Activated CD4-positive, alpha-beta T cell treated with anti-CD3 and anti-CD28 coated beads, Interleukin-2, amount 10 ng/mL, durations not matched to agents 7 days and 5 days (primary cell): ENCODE results near the gene MICAL3. TPM values are rescaled to one million over a fixed set of nuclear protein-coding genes. Genes with fewer than 3 reads are reported as not detected.
"Not testable (repeated sequence)": the region's sequence is repeated elsewhere in the genome, so short reads cannot be mapped to it uniquely, and the experiment has no call there.

ENCODE experiments used
- CTCF ChIA-PET: fragments of 350-600 bp; sonication (Branson Sonifier 250); formaldehyde crosslinking; loops from one replicate; lab custom pipeline; 2021; ENCODE audit warnings: antibody characterized with exemption; lab: Charles Lee
- POLR2A ChIA-PET: fragments of 350-600 bp; sonication (Branson Sonifier 250); formaldehyde crosslinking; loops from one replicate; lab custom pipeline; 2021; ENCODE audit warnings: antibody characterized with exemption; lab: Charles Lee
- DNase-seq: peaks from one replicate; pipeline ENCODE4 v3.0.0-alpha.2; 2020
- H3K27ac Mint-ChIP-seq: one replicate; pipeline ENCODE4 v1.8.0; 2021; ENCODE audit warnings: mild to moderate bottlenecking, moderate library complexity, mixed read lengths
- H3K27me3 Mint-ChIP-seq: one replicate; pipeline ENCODE4 v1.8.0; 2021; ENCODE audit warnings: mixed read lengths
- H3K36me3 Mint-ChIP-seq: one replicate; pipeline ENCODE4 v1.8.0; 2021; ENCODE audit warnings: low read depth, mixed read lengths
- H3K4me1 Mint-ChIP-seq: one replicate; pipeline ENCODE4 v1.8.0; 2021; ENCODE audit warnings: mixed read lengths
- H3K4me3 Mint-ChIP-seq: one replicate; pipeline ENCODE4 v1.8.0; 2021; ENCODE audit warnings: mild to moderate bottlenecking, moderate library complexity, mixed read lengths
- H3K9me3 Mint-ChIP-seq: one replicate; pipeline ENCODE4 v1.8.0; 2021; ENCODE audit warnings: mixed read lengths
- total RNA-seq, 2 experiments: library from RNA; stranded (reverse); gene quantifications; one replicate each; pipeline ENCODE4 v1.2.3, GENCODE V29; 2021

MICAL3 gene
- total RNA-seq, 2 experiments from 2014 or later, result 19.1 to 21.4 TPM

DNA sequence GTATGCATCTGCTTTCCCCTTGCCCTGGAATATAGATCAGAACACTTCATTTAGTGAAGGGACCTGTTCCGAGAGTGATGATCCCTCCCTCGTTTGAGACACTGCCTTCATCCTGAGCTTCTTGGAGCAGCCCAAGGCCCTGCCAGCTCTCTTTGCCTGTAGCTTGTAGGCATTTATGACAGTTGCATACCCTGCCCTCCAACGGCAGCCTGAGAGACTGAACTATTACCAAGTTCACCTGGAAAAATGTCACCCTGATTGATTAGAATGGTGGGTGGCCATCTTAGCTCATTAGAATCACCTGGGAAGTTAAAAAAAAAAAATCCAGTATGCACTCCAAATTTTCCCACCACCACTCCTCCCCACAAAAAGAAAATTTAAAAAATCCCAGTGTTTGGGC is 1.5 kb downstream of the MICAL3 start:
- DNase-seq, result no peak
- ChIA-PET POLR2A (no interaction called here), CTCF (interaction anchor here (1.2 kb wide), 1 partner anchor 92 kb away, joined by 3 read pairs; no protein-coding TSS in a partner anchor)
- no peaks in the 10 kb centered on the region for H3K36me3 Mint-ChIP-seq
- no peaks in the 10 kb centered on the region for H3K9me3 Mint-ChIP-seq
- H3K27ac Mint-ChIP-seq, result no peak overlapping the region
- H3K27me3 Mint-ChIP-seq, result peaks cover 51% of the 10 kb centered on the region
- peaks cover 11% of the 10 kb centered on the region for H3K4me1 Mint-ChIP-seq
- H3K4me3 Mint-ChIP-seq, result no peak overlapping the region

DNA sequence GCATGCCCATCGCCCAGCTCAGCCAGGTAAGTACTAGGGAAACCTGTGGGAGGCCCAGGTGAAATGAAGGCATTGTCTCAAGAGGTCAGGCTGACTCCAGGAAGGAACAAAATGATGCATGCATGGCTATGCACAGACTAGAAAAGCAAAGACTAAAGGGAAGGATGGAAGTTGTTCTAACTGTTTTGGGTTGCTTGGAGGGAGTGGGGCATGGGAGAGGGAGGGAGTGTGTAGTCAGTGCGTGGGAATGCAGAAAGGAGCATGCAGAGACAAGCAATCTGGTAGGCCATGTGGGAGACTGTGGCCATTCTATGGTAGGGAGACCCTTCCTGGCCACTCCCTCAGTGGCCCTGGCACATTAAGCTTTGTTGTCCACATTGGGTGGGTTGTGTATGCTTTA is 2.9 kb downstream of the MICAL3 start:
- CTCF ChIA-PET, result no interaction called here
- H3K4me3 Mint-ChIP-seq, result no peak overlapping the region
- H3K9me3 Mint-ChIP-seq, result no peaks in the 10 kb centered on the region
- H3K4me1 Mint-ChIP-seq, result peaks cover 11% of the 10 kb centered on the region
- peaks cover 41% of the 10 kb centered on the region for H3K27me3 Mint-ChIP-seq
- POLR2A ChIA-PET, result no interaction called here
- no peak for DNase-seq
- H3K27ac Mint-ChIP-seq, result no peak overlapping the region
- no peaks in the 10 kb centered on the region for H3K36me3 Mint-ChIP-seq

DNA sequence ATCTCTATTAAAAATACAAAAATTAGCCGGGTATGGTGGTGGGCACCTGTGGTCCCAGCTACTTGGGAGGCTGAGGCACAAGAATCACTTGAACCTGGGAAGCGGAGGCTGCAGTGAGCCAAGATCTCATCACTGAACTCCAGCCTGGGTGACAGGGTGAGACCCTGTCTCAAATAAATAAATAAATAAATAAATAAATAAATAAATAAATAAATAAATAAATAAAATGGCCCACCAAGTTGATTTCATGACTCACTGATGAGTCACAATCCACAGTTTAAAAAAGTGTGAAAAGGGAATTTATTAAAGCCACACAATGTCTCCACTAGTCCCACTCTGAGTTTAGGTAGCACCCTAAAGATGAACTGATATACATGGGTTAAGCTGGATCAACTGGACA is 3.6 kb downstream of the MICAL3 start:
- POLR2A ChIA-PET, H3K36me3 Mint-ChIP-seq, DNase-seq, H3K27ac Mint-ChIP-seq, H3K4me3 Mint-ChIP-seq, H3K9me3 Mint-ChIP-seq, CTCF ChIA-PET: not testable (repeated sequence)
- H3K27me3 Mint-ChIP-seq, result peaks cover 36% of the 10 kb centered on the region
- H3K4me1 Mint-ChIP-seq, result peaks cover 11% of the 10 kb centered on the region

- Mint-ChIP-seq H3K4me1 (no peaks in the 10 kb centered on the region), H3K27ac (no peak overlapping the region), H3K4me3 (no peak overlapping the region), H3K27me3 (peaks cover 2% of the 10 kb centered on the region), H3K36me3 (no peaks in the 10 kb centered on the region), H3K9me3 (no peaks in the 10 kb centered on the region)
- ChIA-PET CTCF (interaction anchor here (2.0 kb wide), 1 partner anchor 12 kb away, joined by 4 read pairs; no protein-coding TSS in a partner anchor), POLR2A (no interaction called here)
- no peak for DNase-seq
Measured at GRCh38 chr22:18013947-18014346, 10.4 kb downstream of the MICAL3 start.

GRCh38 chr22:18013436-18013835 is 10.9 kb downstream of the MICAL3 start:
- no peak for DNase-seq
- CTCF ChIA-PET, result interaction anchor here (2.0 kb wide), 1 partner anchor 12 kb away, joined by 4 read pairs; no protein-coding TSS in a partner anchor
- no peaks in the 10 kb centered on the region for H3K36me3 Mint-ChIP-seq
- H3K4me1 Mint-ChIP-seq, result no peaks in the 10 kb centered on the region
- no peak overlapping the region for H3K4me3 Mint-ChIP-seq
- POLR2A ChIA-PET, result no interaction called here
- H3K27ac Mint-ChIP-seq, result no peak overlapping the region
- H3K9me3 Mint-ChIP-seq, result no peaks in the 10 kb centered on the region
- H3K27me3 Mint-ChIP-seq, result peaks cover 2% of the 10 kb centered on the region

DNA sequence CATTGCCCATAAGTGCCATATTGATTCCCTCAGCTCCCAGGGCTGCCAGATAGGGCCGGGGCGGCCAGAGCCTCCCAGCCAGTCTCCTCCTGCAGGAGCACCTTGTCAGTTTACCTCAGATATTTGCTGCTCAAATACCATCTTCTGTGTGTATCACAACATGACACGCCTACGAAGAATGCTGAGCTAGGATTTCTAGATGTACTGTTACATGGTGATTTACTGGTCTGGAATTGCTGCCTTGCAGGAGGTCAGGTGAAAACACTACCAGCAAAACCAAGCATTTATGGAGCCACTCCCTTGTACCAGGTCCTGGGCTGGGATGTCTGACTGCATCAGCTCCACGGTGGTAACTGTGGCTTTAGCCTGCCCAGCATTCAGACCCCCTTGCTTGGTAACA is 11.8 kb downstream of the MICAL3 start:
- DNase-seq, result no peak
- Mint-ChIP-seq H3K4me1 (no peaks in the 10 kb centered on the region), H3K36me3 (no peaks in the 10 kb centered on the region), H3K4me3 (no peak overlapping the region), H3K9me3 (no peaks in the 10 kb centered on the region), H3K27ac (no peak overlapping the region), H3K27me3 (peaks cover 2% of the 10 kb centered on the region)
- ChIA-PET POLR2A (no interaction called here), CTCF (interaction anchor here (0.7 to 2.0 kb wide), 2 partner anchors 13 to 16 kb away, joined by 3 to 4 read pairs; no protein-coding TSS in a partner anchor)

DNA sequence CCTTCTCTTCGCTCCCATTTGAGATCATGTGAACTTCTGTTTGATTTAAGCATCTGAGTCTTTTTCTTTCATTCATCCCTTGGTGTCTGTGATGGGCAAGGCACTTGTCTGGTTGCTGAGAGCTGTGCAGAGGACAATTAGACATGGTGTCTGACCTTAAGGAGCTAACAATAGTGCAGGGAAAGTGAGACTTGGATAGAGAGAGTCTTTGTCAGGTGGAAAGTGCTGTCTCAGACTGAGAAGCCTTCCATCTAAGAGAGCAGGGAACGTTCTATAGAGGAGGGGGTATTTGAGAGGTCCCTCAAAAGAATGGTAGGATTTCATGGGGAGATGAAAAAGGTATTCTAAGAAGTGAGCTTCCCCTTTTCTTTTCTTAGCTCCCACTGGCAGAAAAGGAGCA is 14.1 kb downstream of the MICAL3 start:
- H3K9me3 Mint-ChIP-seq, result no peaks in the 10 kb centered on the region
- no peaks in the 10 kb centered on the region for H3K4me1 Mint-ChIP-seq
- DNase-seq, result no peak
- peaks cover 2% of the 10 kb centered on the region for H3K27me3 Mint-ChIP-seq
- no peak overlapping the region for H3K27ac Mint-ChIP-seq
- POLR2A ChIA-PET, result no interaction called here
- CTCF ChIA-PET, result no interaction called here
- H3K4me3 Mint-ChIP-seq, result no peak overlapping the region
- H3K36me3 Mint-ChIP-seq, result no peaks in the 10 kb centered on the region

DNA sequence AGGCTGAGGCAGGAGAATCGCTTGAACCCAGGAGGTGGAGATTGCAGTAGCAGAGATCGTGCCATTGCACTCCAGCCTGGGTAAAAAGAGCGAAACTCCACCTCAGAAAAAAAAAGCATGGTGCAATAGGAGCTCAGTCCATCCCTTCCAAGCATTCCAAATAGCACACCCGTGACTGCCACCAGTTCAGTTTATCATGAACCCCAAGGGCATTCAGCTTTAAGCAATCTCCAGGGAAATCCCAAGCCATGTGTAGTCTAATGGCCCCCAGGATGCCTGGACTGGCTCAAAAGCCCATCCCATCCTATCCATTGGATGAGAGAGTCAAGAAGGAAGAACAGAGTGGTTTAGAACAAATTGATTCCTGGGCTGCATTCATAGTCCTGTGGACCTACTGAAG is 16.2 kb downstream of the MICAL3 start:
- Mint-ChIP-seq H3K27ac (no peak overlapping the region), H3K9me3 (no peaks in the 10 kb centered on the region), H3K36me3 (no peaks in the 10 kb centered on the region), H3K4me3 (no peak overlapping the region), H3K4me1 (peaks cover 2% of the 10 kb centered on the region), H3K27me3 (peaks cover 5% of the 10 kb centered on the region)
- DNase-seq, result no peak
- POLR2A ChIA-PET, result no interaction called here
- CTCF ChIA-PET, result interaction anchor here (0.6 kb wide), 1 partner anchor 777 kb away, joined by 3 read pairs; no protein-coding TSS in a partner anchor

DNA sequence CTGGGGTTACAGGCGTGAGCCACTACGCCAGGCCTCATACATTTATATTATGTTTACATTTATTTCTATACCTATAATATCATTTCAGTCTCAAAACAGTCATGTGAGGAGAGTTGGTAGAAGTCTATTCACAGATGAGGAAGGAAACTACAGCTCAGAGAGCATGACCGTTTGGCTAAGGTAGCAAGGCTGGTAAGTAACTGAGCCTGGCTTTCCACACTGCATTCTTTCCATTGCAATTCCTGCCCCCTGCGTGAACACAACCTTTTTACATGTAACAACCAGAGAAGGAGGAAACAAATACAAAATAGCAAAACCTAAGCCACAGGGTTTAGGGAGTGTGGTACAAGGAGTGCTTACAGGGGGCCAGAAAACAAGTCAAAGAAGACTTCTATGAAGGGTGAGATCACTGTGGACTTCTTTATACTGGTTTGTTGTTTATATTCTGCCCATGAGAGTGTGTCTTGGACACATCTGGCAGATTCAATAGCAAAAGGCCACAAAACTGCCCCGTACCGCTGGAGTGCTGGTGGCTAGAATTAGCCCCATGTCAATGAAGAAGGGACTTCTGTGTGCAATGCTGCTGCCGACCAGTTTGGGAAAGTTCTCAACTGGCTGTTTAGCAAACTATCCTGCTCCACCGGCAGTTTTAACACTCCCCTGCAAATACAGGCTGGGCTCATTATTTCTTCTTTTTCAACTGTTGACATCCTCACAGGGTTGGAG is 19.0 kb downstream of the MICAL3 start:
- no peaks in the 10 kb centered on the region for H3K36me3 Mint-ChIP-seq
- no peak overlapping the region for H3K27ac Mint-ChIP-seq
- ChIA-PET CTCF (interaction anchor here (0.6 kb wide), 1 partner anchor 23 kb away, joined by 3 read pairs; no protein-coding TSS in a partner anchor), POLR2A (no interaction called here)
- no peak for DNase-seq
- H3K4me1 Mint-ChIP-seq, result peaks cover 13% of the 10 kb centered on the region
- H3K4me3 Mint-ChIP-seq, result no peak overlapping the region
- H3K27me3 Mint-ChIP-seq, result peaks cover 13% of the 10 kb centered on the region
- H3K9me3 Mint-ChIP-seq, result no peaks in the 10 kb centered on the region

DNA sequence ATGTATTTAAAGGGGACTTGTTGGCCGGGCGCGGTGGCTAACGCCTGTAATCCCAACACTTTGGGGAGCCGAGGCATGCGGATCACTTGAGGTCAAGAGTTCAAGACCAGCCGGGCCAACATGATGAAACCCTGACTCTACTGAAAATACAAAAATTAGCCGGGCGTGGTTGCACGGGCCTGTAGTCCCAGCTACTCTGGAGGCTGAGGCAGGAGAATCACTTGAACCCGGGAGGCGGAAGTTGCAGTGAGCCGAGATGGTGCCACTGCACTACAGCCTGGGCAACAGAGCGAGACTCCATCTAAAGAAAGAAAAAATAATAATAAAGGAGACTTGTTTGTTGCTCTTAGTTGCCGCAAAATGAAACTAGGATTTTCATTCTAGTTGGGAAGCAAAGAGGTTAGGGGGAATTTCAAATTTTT is 22.5 kb downstream of the MICAL3 start:
- H3K36me3 Mint-ChIP-seq, DNase-seq, POLR2A ChIA-PET, H3K9me3 Mint-ChIP-seq: not testable (repeated sequence)
- peak overlapping the region; percentile 92 for H3K27ac Mint-ChIP-seq
- peak overlapping the region; percentile 80 for H3K4me3 Mint-ChIP-seq
- H3K4me1 Mint-ChIP-seq, result peaks cover 42% of the 10 kb centered on the region
- H3K27me3 Mint-ChIP-seq, result peaks cover 15% of the 10 kb centered on the region
- CTCF ChIA-PET, result interaction anchor here (0.8 kb wide), 1 partner anchor 115 kb away, joined by 4 read pairs; no protein-coding TSS in a partner anchor

- Mint-ChIP-seq H3K27me3 (peaks cover 15% of the 10 kb centered on the region), H3K27ac (peak overlapping the region; percentile 92), H3K4me3 (peak overlapping the region; percentile 80), H3K9me3 (no peaks in the 10 kb centered on the region), H3K4me1 (peaks cover 48% of the 10 kb centered on the region), H3K36me3 (no peaks in the 10 kb centered on the region)
- ChIA-PET CTCF (interaction anchor here (0.8 kb wide), 1 partner anchor 116 kb away, joined by 4 read pairs; no protein-coding TSS in a partner anchor), POLR2A (no interaction called here)
- peak; percentile 65 for DNase-seq
Measured at GRCh38 chr22:18001040-18001893, 23.1 kb downstream of the MICAL3 start.

DNA sequence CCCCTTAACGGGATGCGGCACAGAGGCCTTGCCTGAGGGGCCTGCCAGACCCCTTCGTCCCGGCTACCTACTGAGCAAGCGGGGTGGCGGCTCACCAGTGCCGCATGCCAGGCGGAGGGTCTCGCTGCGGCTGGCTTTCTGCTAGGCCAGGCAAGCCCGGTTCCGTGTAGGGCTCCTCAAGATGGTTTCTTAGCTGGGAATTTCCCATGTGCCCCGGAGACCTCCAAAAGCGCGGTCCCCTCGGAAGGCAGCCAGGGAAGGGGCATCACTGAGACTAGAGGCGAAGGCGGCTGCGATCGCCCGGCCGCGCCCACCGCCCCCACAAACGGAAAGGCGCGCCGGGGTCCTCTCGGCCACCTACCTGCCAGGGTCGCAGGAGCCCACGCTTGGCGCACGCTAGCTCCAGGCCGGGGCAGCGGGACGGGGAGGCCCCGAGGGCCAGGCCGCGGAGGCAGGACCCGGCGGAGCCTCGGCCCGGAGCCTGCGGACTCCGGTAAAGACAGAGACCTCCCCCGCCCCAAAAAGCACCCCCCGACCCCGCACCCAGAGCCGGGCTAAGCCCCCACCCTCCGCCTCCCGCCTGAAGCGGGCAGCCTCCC is 23.8 kb downstream of the MICAL3 start:
- ChIA-PET POLR2A (no interaction called here), CTCF (interaction anchor here (0.6 kb wide), 1 partner anchor 43 kb away, joined by 4 read pairs; no protein-coding TSS in a partner anchor)
- DNase-seq, result no peak
- Mint-ChIP-seq H3K36me3 (no peaks in the 10 kb centered on the region), H3K4me3 (peak overlapping the region; percentile 49), H3K27me3 (peaks cover 15% of the 10 kb centered on the region), H3K27ac (peak overlapping the region; percentile 36), H3K9me3 (no peaks in the 10 kb centered on the region), H3K4me1 (peaks cover 48% of the 10 kb centered on the region)
